GM23248 (cell line): ENCODE measurements around the gene PRODH2. TPM values are rescaled to one million over a fixed set of nuclear protein-coding genes. Genes with fewer than 3 reads are reported as not detected.

Experiments
- DNase-seq: peaks from one replicate; pipeline ENCODE4 v3.0.0-alpha.2; 2015
- H2AFZ ChIP-seq: fragments of 200-600 bp; sonication (generic); 2 replicates; pipeline ENCODE4 v1.6.1; 2016; ENCODE audit warnings: antibody characterized with exemption
- H3F3A ChIP-seq: fragments of 200-600 bp; sonication (generic); 2 replicates; pipeline ENCODE4 v1.6.1; 2016; ENCODE audit warnings: mild to moderate bottlenecking, antibody characterized with exemption, mixed run types; ENCODE audit not compliant: insufficient read depth
- H3K27ac ChIP-seq: fragments of 200-600 bp; sonication (generic); 2 replicates; pipeline ENCODE4 v1.5.1; 2016; ENCODE audit warnings: mild to moderate bottlenecking
- H3K27me3 ChIP-seq: fragments of 200-600 bp; sonication (generic); replicated peaks from 2 replicates; pipeline ENCODE4 v1.6.1; 2016; ENCODE audit warnings: mild to moderate bottlenecking; ENCODE audit not compliant: insufficient read depth
- H3K36me3 ChIP-seq: fragments of 200-600 bp; sonication (generic); 2 replicates; pipeline ENCODE4 v1.6.1; 2016; ENCODE audit warnings: low read depth, mild to moderate bottlenecking
- H3K4me1 ChIP-seq: fragments of 200-600 bp; sonication (generic); 2 replicates; pipeline ENCODE4 v1.6.1; 2016; ENCODE audit warnings: mild to moderate bottlenecking; ENCODE audit not compliant: insufficient read depth
- H3K4me2 ChIP-seq: fragments of 200-600 bp; sonication (generic); one replicate; pipeline ENCODE4 v1.6.1; 2016; ENCODE audit warnings: mild to moderate bottlenecking; ENCODE audit not compliant: unreplicated experiment
- H3K4me3 ChIP-seq: fragments of 200-600 bp; sonication (generic); 2 replicates; pipeline ENCODE4 v1.5.1; 2016; ENCODE audit warnings: mild to moderate bottlenecking
- H3K79me2 ChIP-seq: fragments of 200-600 bp; sonication (generic); 2 replicates; pipeline ENCODE4 v1.6.1; 2016; ENCODE audit warnings: mild to moderate bottlenecking; ENCODE audit not compliant: insufficient read depth
- H3K9ac ChIP-seq: fragments of 200-600 bp; sonication (generic); 2 replicates; pipeline ENCODE4 v1.6.1; 2016; ENCODE audit warnings: mild to moderate bottlenecking
- H3K9me2 ChIP-seq: fragments of 200-600 bp; sonication (generic); 2 replicates; pipeline ENCODE4 v1.6.1; 2016; ENCODE audit warnings: mixed run types, mild to moderate bottlenecking, moderate library complexity; ENCODE audit not compliant: insufficient read depth
- H3K9me3 ChIP-seq: fragments of 200-600 bp; sonication (generic); one replicate; pipeline ENCODE4 v1.6.1; 2017; ENCODE audit warnings: low read depth
- H4K20me1 ChIP-seq: fragments of 200-600 bp; sonication (generic); 2 replicates; pipeline ENCODE4 v1.6.0; 2016; ENCODE audit not compliant: insufficient read depth
- EZH2 ChIP-seq: fragments of 200-600 bp; sonication (generic); IDR thresholded peaks from 2 replicates; pipeline ENCODE4 v1.6.1; 2018; ENCODE audit warnings: antibody characterized with exemption, mild to moderate bottlenecking; ENCODE audit not compliant: insufficient read depth, poor library complexity, severe bottlenecking
- EZH2phosphoT487 ChIP-seq: fragments of 200-600 bp; sonication (generic); IDR thresholded peaks from 2 replicates; pipeline ENCODE4 v1.6.1; 2018; ENCODE audit warnings: antibody characterized with exemption, moderate library complexity, mild to moderate bottlenecking, low read depth; ENCODE audit not compliant: insufficient read depth
- WGBS, 2 experiments: methylation state at CpG; one replicate each; pipeline ENCODE4 v1.1.6; 2015 to 2017; ENCODE audit warnings: low lambda C conversion rate in 2 of 2, low coverage in 1 of 2; ENCODE audit errors: missing lambda C conversion rate in 2 of 2; 5-methylcytosine and 5-hydroxymethylcytosine counted together
- in situ Hi-C: fragments of 300-500 bp; cut with MboI; formaldehyde crosslinking; loops from 2 replicates; pipeline ENCODE4 v1.15.0; 2020
- polyA plus RNA-seq: library from polyadenylated mRNA; unstranded; fragments of >200 nt; fragmentation: Nextera tagmentation; extraction: Ambion mirVana; gene quantifications from 2 replicates; pipeline ENCODE4 v1.2.1, GENCODE V29; 2016
- total RNA-seq: library from RNA; depleted of rRNA; stranded (reverse); fragments of >200 nt; shearing (Covaris generic); gene quantifications from 2 replicates; pipeline ENCODE4 v1.2.3, GENCODE V29; 2014

Gene PRODH2
- total and polyA plus RNA-seq, 2 experiments from 2014 or later = not detected

- no peak for DNase-seq
- Histone ChIP-seq H3K4me1 (no peaks in the 10 kb centered on the region), H3F3A (no peaks in the 10 kb centered on the region), H4K20me1 (no peaks in the 10 kb centered on the region), H2AFZ (no peak overlapping the region), H3K79me2 (no peaks in the 10 kb centered on the region), H3K4me3 (no peak overlapping the region), H3K9me3 (no peaks in the 10 kb centered on the region), H3K36me3 (no peaks in the 10 kb centered on the region), H3K4me2 (no peak overlapping the region), H3K9me2 (no peaks in the 10 kb centered on the region), H3K27me3 (peaks cover 24% of the 10 kb centered on the region; the same call in 1 of the 2 replicates), H3K9ac (no peak overlapping the region), H3K27ac (no peak overlapping the region)
- in situ Hi-C loops = no loop called here
- WGBS, 2 experiments = 23 to 24% methylated on average over 7 of the region's 7 CpGs
- TF ChIP-seq EZH2phosphoT487 (no peak), EZH2 (no peak)
Observed at GRCh38 chr19:35833972-35834371, 21.3 kb upstream of the PRODH2 start.

- H4K20me1 ChIP-seq = no peaks in the 10 kb centered on the region
- 34 to 35% methylated on average over 4 of the region's 4 CpGs for whole genome bisulfite sequencing, 2 experiments
- no peak overlapping the region for H3K4me3 ChIP-seq
- no peak overlapping the region for H2AFZ ChIP-seq
- H3K9ac ChIP-seq = no peak overlapping the region
- in situ Hi-C loops = no loop called here
- no peaks in the 10 kb centered on the region for H3K9me2 ChIP-seq
- H3K27ac ChIP-seq = no peak overlapping the region
- H3K27me3 ChIP-seq = peaks cover 24% of the 10 kb centered on the region; the same call in 1 of the 2 replicates
- no peaks in the 10 kb centered on the region for H3F3A ChIP-seq
- no peaks in the 10 kb centered on the region for H3K79me2 ChIP-seq
- TF ChIP-seq EZH2phosphoT487 = no peak
- no peaks in the 10 kb centered on the region for H3K4me1 ChIP-seq
- H3K9me3 ChIP-seq = no peaks in the 10 kb centered on the region
- DNase-seq = no peak
- H3K4me2 ChIP-seq = no peak overlapping the region
- H3K36me3 ChIP-seq = no peaks in the 10 kb centered on the region
Observed at GRCh38 chr19:35832054-35832453, 19.4 kb upstream of the PRODH2 start.

DNA sequence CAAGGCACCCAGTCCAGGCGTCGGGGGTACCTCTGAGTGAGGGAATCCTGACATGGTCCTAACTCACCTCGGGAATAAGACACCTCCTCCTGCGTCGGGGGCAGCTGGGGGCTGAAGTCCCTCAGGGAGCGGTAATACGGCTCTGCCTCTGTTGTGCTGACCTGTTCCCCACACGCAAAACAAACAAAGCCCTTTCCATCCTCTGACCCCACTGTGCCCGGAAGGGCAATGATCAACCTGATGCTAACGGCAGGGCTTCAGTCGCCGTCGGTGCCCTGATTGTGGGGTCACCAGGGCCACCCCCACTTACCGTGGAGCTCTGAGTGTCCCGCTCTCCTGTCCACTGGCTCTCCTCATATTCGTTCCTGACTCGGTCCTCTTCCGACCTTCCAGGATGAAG, 18.3 kb upstream of the PRODH2 start:
- in situ Hi-C loops = no loop called here
- no peaks in the 10 kb centered on the region for H3F3A ChIP-seq
- no peak overlapping the region for H3K9ac ChIP-seq
- no peak for DNase-seq
- H3K27ac ChIP-seq = no peak overlapping the region
- H4K20me1 ChIP-seq = no peaks in the 10 kb centered on the region
- no peak overlapping the region for H2AFZ ChIP-seq
- WGBS, 2 experiments = 68 to 81% methylated on average over 12 to 18 of the region's 18 CpGs
- H3K4me1 ChIP-seq = no peaks in the 10 kb centered on the region
- no peak overlapping the region for H3K4me3 ChIP-seq
- no peaks in the 10 kb centered on the region for H3K9me2 ChIP-seq
- TF ChIP-seq EZH2 (no peak), EZH2phosphoT487 (no peak)
- H3K36me3 ChIP-seq = no peaks in the 10 kb centered on the region
- H3K4me2 ChIP-seq = no peak overlapping the region
- H3K79me2 ChIP-seq = no peaks in the 10 kb centered on the region
- H3K9me3 ChIP-seq = no peaks in the 10 kb centered on the region
- peaks cover 24% of the 10 kb centered on the region; the same call in 1 of the 2 replicates for H3K27me3 ChIP-seq

GRCh38 chr19:35828692-35829301, 16.2 kb upstream of the PRODH2 start:
- no peak overlapping the region for H3K9ac ChIP-seq
- no peaks in the 10 kb centered on the region for H3K9me2 ChIP-seq
- no peaks in the 10 kb centered on the region for H3K79me2 ChIP-seq
- H3K4me3 ChIP-seq = no peak overlapping the region
- in situ Hi-C loops = no loop called here
- H3K27ac ChIP-seq = no peak overlapping the region
- WGBS, 2 experiments = 13 to 14% methylated on average over 12 of the region's 12 CpGs
- H3K4me1 ChIP-seq = no peaks in the 10 kb centered on the region
- H3K36me3 ChIP-seq = no peaks in the 10 kb centered on the region
- H3K9me3 ChIP-seq = no peaks in the 10 kb centered on the region
- no peak overlapping the region for H2AFZ ChIP-seq
- TF ChIP-seq EZH2 (no peak), EZH2phosphoT487 (no peak)
- H3F3A ChIP-seq = no peaks in the 10 kb centered on the region
- peak; percentile 78 for DNase-seq
- no peak overlapping the region for H3K4me2 ChIP-seq
- no peaks in the 10 kb centered on the region for H4K20me1 ChIP-seq
- H3K27me3 ChIP-seq = peaks cover 12% of the 10 kb centered on the region; the same call in 1 of the 2 replicates

DNA sequence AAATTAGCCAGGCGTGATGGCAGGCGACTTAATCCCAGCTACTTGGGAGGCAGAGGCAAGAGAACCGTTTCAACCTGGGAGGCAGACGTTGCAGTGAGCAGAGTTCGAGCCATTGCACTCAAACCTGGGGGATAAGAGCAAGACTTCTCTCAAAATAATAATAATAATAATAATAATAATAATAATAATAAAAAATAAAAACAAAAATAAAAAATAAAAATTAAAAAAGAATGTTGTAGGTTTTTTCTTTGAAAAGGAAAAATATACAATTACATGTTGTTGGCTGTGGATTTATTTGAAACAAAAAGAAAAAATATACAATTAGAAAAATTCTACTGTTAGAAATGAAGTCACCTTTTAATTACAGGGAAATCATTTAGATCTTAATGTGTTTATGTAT, 11.5 kb upstream of the PRODH2 start:
- TF ChIP-seq EZH2 (no peak), EZH2phosphoT487 (no peak)
- no peaks in the 10 kb centered on the region for H3K9me2 ChIP-seq
- no peak for DNase-seq
- no peaks in the 10 kb centered on the region for H4K20me1 ChIP-seq
- H3K9me3 ChIP-seq = no peaks in the 10 kb centered on the region
- H3K79me2 ChIP-seq = no peaks in the 10 kb centered on the region
- no peak overlapping the region for H3K4me3 ChIP-seq
- WGBS, 2 experiments = 45 to 53% methylated on average over 5 of the region's 5 CpGs
- H3K4me1 ChIP-seq = no peaks in the 10 kb centered on the region
- H3K27ac ChIP-seq = no peak overlapping the region
- H3F3A ChIP-seq = no peaks in the 10 kb centered on the region
- in situ Hi-C loops = no loop called here
- no peak overlapping the region for H3K4me2 ChIP-seq
- H2AFZ ChIP-seq = no peak overlapping the region
- H3K27me3 ChIP-seq = no peaks in the 10 kb centered on the region
- H3K36me3 ChIP-seq = no peaks in the 10 kb centered on the region
- no peak overlapping the region for H3K9ac ChIP-seq
